ENCODE data around the gene RXRB.
"Not testable (repeated sequence)": the region's sequence is repeated elsewhere in the genome, so short reads cannot be mapped to it uniquely, and the experiment has no call there.

DNA sequence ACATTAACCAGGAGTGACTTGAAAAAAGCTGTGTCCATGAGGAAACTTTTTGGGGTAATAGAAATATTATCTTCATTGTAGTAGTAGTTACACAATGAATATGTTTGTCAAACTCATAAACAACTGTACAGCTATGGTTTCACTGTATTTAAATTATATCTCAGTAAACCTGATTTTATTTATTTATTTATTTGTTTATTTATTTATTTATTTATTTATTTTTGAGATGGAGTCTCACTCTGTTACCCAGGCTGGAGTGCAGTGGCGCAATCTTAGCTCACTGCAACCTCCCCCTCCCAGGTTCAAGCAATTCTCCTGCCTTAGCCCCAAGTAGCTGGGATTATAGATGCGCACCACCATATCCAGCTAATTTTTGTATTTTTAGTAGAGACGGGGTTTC is 49.9 kb downstream of the RXRB start:
- TF ChIP-seq, protein P1, sequence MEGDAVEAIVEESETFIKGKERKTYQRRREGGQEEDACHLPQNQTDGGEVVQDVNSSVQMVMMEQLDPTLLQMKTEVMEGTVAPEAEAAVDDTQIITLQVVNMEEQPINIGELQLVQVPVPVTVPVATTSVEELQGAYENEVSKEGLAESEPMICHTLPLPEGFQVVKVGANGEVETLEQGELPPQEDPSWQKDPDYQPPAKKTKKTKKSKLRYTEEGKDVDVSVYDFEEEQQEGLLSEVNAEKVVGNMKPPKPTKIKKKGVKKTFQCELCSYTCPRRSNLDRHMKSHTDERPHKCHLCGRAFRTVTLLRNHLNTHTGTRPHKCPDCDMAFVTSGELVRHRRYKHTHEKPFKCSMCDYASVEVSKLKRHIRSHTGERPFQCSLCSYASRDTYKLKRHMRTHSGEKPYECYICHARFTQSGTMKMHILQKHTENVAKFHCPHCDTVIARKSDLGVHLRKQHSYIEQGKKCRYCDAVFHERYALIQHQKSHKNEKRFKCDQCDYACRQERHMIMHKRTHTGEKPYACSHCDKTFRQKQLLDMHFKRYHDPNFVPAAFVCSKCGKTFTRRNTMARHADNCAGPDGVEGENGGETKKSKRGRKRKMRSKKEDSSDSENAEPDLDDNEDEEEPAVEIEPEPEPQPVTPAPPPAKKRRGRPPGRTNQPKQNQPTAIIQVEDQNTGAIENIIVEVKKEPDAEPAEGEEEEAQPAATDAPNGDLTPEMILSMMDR (IDR thresholded peaks at IDR 0.05) = not testable (repeated sequence)
- TF ChIP-seq POLR2A (IDR thresholded peaks at IDR 0.05) = not testable (repeated sequence)
